ENCODE data around the gene DEK.

DEK gene

DNA sequence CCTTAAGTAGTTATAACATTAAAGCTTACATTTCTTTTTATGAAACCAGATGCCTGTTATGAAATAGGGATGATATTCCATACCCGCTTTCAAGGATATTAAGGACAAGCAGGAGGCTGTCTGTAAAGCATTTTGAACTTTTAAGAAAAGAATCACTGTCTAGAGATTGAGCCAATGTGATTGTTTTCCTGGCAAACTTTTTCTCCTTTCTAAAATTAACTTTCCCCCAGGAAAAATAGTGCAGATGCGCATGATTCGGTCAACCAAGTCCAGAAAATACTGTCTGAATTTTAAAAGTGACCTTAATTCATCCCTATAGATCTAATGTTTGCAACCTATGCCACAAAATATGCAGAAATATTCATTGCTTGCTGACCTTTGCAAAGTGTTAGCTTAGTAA is 15.1 kb upstream of the DEK start:
- no peaks in the 10 kb centered on the region for H3K9me2 ChIP-seq (replicated peaks; ENCODE audit: insufficient read depth, low read length)
- H3K4me1 ChIP-seq (ENCODE audit: low read length) = no peaks in the 10 kb centered on the region
- H3K4me2 ChIP-seq (ENCODE audit: low read depth, low read length) = no peak overlapping the region
- H3K4me3 ChIP-seq (ENCODE audit: low read length) = no peak overlapping the region
- no peaks in the 10 kb centered on the region for H3K36me3 ChIP-seq (replicated peaks; ENCODE audit: insufficient read depth, low read length)
- H3K27me3 ChIP-seq (replicated peaks; ENCODE audit: insufficient read depth, low read length) = no peaks in the 10 kb centered on the region
- TF ChIP-seq EZH2phosphoT487 (IDR thresholded peaks at IDR 0.05; ENCODE audit: low read length) = no peak
- TF ChIP-seq, protein P1, sequence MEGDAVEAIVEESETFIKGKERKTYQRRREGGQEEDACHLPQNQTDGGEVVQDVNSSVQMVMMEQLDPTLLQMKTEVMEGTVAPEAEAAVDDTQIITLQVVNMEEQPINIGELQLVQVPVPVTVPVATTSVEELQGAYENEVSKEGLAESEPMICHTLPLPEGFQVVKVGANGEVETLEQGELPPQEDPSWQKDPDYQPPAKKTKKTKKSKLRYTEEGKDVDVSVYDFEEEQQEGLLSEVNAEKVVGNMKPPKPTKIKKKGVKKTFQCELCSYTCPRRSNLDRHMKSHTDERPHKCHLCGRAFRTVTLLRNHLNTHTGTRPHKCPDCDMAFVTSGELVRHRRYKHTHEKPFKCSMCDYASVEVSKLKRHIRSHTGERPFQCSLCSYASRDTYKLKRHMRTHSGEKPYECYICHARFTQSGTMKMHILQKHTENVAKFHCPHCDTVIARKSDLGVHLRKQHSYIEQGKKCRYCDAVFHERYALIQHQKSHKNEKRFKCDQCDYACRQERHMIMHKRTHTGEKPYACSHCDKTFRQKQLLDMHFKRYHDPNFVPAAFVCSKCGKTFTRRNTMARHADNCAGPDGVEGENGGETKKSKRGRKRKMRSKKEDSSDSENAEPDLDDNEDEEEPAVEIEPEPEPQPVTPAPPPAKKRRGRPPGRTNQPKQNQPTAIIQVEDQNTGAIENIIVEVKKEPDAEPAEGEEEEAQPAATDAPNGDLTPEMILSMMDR (IDR thresholded peaks at IDR 0.05; ENCODE audit: low read length) = no peak
- no peak for TF ChIP-seq EZH2 (optimal IDR thresholded peaks at IDR 0.05; ENCODE audit: low read depth, low read length)
- H3K9ac ChIP-seq (ENCODE audit: low read length) = no peak overlapping the region
- no peak overlapping the region for H3K27ac ChIP-seq (ENCODE audit: low read length)
- H4K20me1 ChIP-seq (ENCODE audit: insufficient read depth, low read length) = no peaks in the 10 kb centered on the region
- no peaks in the 10 kb centered on the region for H3K79me2 ChIP-seq (ENCODE audit: low read length)
- no peak for DNase-seq
- H3K9me3 ChIP-seq (replicated peaks; ENCODE audit: insufficient read depth, low read length) = no peaks in the 10 kb centered on the region
- no peak overlapping the region for H2AFZ ChIP-seq (ENCODE audit: low read length)
- no peaks in the 10 kb centered on the region for H3F3A ChIP-seq (ENCODE audit: insufficient read depth, low read length)

DNA sequence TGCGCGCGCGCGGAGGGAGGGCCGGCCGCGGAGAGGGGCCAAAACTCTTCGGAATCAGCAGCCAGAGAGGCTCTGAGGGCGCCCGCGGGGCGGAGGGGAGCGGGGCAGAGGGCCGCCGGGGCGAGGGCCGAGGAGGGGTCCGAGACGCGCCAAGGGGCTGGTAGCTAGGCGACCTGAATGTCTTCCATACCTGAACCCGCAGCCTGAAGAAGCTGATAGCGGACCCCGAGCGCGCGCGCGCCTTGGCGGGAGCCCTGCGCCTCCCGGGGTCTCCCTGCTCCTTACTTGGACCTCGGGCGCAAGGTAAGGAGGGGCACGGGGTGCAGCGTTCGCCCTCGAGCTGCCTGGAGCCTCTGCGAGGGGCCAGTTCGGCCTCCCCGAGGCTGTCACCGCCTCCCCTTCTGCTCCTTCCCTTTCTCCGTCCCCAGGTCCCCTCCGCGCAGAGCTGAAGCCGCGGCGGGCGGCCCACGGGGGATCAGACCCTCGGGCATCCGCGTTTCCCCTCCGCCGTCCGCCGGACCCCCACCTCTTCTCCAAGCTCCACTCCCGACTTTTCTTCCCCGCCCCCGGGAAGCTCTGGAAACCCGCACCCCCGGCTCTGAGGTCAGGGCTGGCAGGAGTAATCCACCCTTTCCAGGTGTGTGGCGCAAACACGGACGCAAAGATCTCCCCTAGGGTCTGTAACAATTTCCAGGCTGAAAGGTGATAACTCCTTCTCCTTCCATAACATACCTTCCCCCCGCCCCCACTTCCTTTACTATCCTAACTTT is 13.1 kb upstream of the DEK start:
- H3K36me3 ChIP-seq (replicated peaks; ENCODE audit: insufficient read depth, low read length) = no peaks in the 10 kb centered on the region
- DNase-seq = no peak
- no peak overlapping the region for H2AFZ ChIP-seq (ENCODE audit: low read length)
- no peaks in the 10 kb centered on the region for H4K20me1 ChIP-seq (ENCODE audit: insufficient read depth, low read length)
- no peak for TF ChIP-seq EZH2 (optimal IDR thresholded peaks at IDR 0.05; ENCODE audit: low read depth, low read length)
- TF ChIP-seq, protein P1 (IDR thresholded peaks at IDR 0.05; ENCODE audit: low read length) = no peak
- TF ChIP-seq EZH2phosphoT487 (IDR thresholded peaks at IDR 0.05; ENCODE audit: low read length) = no peak
- no peak overlapping the region for H3K4me3 ChIP-seq (ENCODE audit: low read length)
- no peaks in the 10 kb centered on the region for H3K27me3 ChIP-seq (replicated peaks; ENCODE audit: insufficient read depth, low read length)
- H3K27ac ChIP-seq (ENCODE audit: low read length) = no peak overlapping the region
- H3K4me2 ChIP-seq (ENCODE audit: low read depth, low read length) = no peak overlapping the region
- no peaks in the 10 kb centered on the region for H3F3A ChIP-seq (ENCODE audit: insufficient read depth, low read length)
- no peak overlapping the region for H3K9ac ChIP-seq (ENCODE audit: low read length)
- H3K9me2 ChIP-seq (replicated peaks; ENCODE audit: insufficient read depth, low read length) = no peaks in the 10 kb centered on the region
- H3K9me3 ChIP-seq (replicated peaks; ENCODE audit: insufficient read depth, low read length) = no peaks in the 10 kb centered on the region
- H3K4me1 ChIP-seq (ENCODE audit: low read length) = no peaks in the 10 kb centered on the region
- H3K79me2 ChIP-seq (ENCODE audit: low read length) = no peaks in the 10 kb centered on the region

DNA sequence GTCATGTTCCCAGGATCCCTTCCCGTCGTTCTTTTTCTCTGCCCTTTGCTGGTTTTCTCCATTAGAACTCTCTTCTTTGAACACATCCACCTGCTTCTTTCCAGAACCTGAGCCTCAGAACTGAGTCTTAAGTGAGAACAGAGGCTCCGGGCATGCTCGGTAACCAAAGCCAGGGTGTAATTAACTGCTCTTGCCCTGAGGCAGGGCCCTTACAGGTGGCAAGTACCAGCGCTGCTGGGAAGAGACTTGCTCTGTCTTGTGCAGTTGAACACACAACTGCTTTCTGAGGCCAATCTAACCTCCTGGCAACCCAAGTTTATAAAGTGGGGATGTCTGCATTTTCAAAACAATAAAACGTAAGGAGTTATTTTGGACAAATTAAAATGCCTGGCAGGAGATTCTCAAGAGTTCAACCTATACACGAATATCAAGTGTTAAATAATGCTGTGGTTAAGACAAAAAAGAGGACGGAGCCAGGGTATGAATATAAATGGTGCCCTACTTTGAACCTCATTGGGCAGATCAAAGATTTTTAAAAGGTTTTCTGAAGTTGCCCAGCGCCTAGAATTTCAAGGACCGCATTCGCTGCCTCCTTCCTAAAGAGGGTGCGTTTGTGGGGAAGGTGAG is 12.4 kb upstream of the DEK start:
- Histone ChIP-seq H2AFZ (ENCODE audit: low read length) (no peak overlapping the region), H3K27me3 (replicated peaks; ENCODE audit: insufficient read depth, low read length) (no peaks in the 10 kb centered on the region), H3K27ac (ENCODE audit: low read length) (no peak overlapping the region), H3K4me2 (ENCODE audit: low read depth, low read length) (no peak overlapping the region), H3K9me2 (replicated peaks; ENCODE audit: insufficient read depth, low read length) (no peaks in the 10 kb centered on the region), H3K36me3 (replicated peaks; ENCODE audit: insufficient read depth, low read length) (no peaks in the 10 kb centered on the region), H3K9me3 (replicated peaks; ENCODE audit: insufficient read depth, low read length) (no peaks in the 10 kb centered on the region), H4K20me1 (ENCODE audit: insufficient read depth, low read length) (no peaks in the 10 kb centered on the region), H3K79me2 (ENCODE audit: low read length) (no peaks in the 10 kb centered on the region), H3K4me3 (ENCODE audit: low read length) (no peak overlapping the region), H3K9ac (ENCODE audit: low read length) (no peak overlapping the region), H3K4me1 (ENCODE audit: low read length) (no peaks in the 10 kb centered on the region), H3F3A (ENCODE audit: insufficient read depth, low read length) (no peaks in the 10 kb centered on the region)
- TF ChIP-seq EZH2 (optimal IDR thresholded peaks at IDR 0.05; ENCODE audit: low read depth, low read length) = no peak
- TF ChIP-seq EZH2phosphoT487 (IDR thresholded peaks at IDR 0.05; ENCODE audit: low read length) = no peak
- TF ChIP-seq, protein P1 (IDR thresholded peaks at IDR 0.05; ENCODE audit: low read length) = no peak
- DNase-seq = no peak
